PC-9 (cell line): ENCODE results near the gene MYH11. TPM values are rescaled to one million over a fixed set of nuclear protein-coding genes. Genes with fewer than 3 reads are reported as not detected.

Experiments
- BruUV-seq: library from RNA; stranded (reverse); fragments of 400-500 nt; replicated peaks from 2 replicates; lab custom pipeline; 2021; lab: Mats Ljungman, UMichigan
- CTCF ChIA-PET: fragments of 300-600 bp; sonication (Branson Sonifier 250); formaldehyde crosslinking; loops from one replicate; lab custom pipeline; 2022; ENCODE audit warnings: antibody characterized with exemption; lab: Charles Lee
- POLR2A ChIA-PET: fragments of 300-600 bp; sonication (Branson Sonifier 250); formaldehyde crosslinking; loops from one replicate; lab custom pipeline; 2022; ENCODE audit warnings: antibody characterized with exemption; ENCODE audit not compliant: unreplicated experiment; lab: Charles Lee
- DNase-seq, 2 experiments: peaks; one replicate each; pipeline versions ENCODE4 v3.0.0 to v3.0.0-alpha.2; 2015 to 2022; ENCODE audit warnings: mixed read lengths in 1 of 2
- H2AFZ ChIP-seq: fragments of 200-600 bp; sonication (generic); 2 replicates; pipeline ENCODE4 v1.8.1; 2017; ENCODE audit warnings: antibody characterized with exemption
- H3F3A ChIP-seq: fragments of 200-600 bp; sonication (generic); 2 replicates; pipeline ENCODE4 v1.8.1; 2017; ENCODE audit warnings: antibody characterized with exemption, mild to moderate bottlenecking, low read depth; ENCODE audit not compliant: insufficient read depth
- H3K27ac ChIP-seq: fragments of 200-600 bp; sonication (generic); 2 replicates; pipeline ENCODE4 v1.6.1; 2016; ENCODE audit warnings: mixed run types
- H3K27me3 ChIP-seq: fragments of 200-600 bp; sonication (generic); 2 replicates; pipeline ENCODE4 v1.6.1; 2016; ENCODE audit warnings: low read depth, mixed run types; ENCODE audit not compliant: insufficient read depth
- H3K36me3 ChIP-seq: fragments of 200-600 bp; sonication (generic); 2 replicates; pipeline ENCODE4 v1.6.1; 2016; ENCODE audit warnings: low read depth, mixed run types
- H3K4me1 ChIP-seq: fragments of 200-600 bp; sonication (generic); replicated peaks from 2 replicates; pipeline ENCODE4 v1.6.1; 2016; ENCODE audit warnings: mixed run types; ENCODE audit not compliant: insufficient read depth
- H3K4me2 ChIP-seq: fragments of 200-600 bp; sonication (generic); 2 replicates; pipeline ENCODE4 v1.6.1; 2017; ENCODE audit warnings: mixed run types
- H3K4me3 ChIP-seq: fragments of 200-600 bp; sonication (generic); 2 replicates; pipeline ENCODE4 v1.6.1; 2016; ENCODE audit warnings: mixed run types
- H3K79me2 ChIP-seq: fragments of 200-600 bp; sonication (generic); 2 replicates; pipeline ENCODE4 v1.6.1; 2017; ENCODE audit warnings: low read depth, mixed run types
- H3K9me2 ChIP-seq: fragments of 200-600 bp; sonication (generic); 2 replicates; pipeline ENCODE4 v1.8.1; 2017; ENCODE audit warnings: mild to moderate bottlenecking; ENCODE audit not compliant: insufficient read depth
- H3K9me3 ChIP-seq: fragments of 200-600 bp; sonication (generic); 2 replicates; pipeline ENCODE4 v1.8.1; 2016; ENCODE audit warnings: low read depth; ENCODE audit not compliant: insufficient read depth
- H4K20me1 ChIP-seq: fragments of 200-600 bp; sonication (generic); 2 replicates; pipeline ENCODE4 v1.8.1; 2017; ENCODE audit not compliant: insufficient read depth
- EZH2 ChIP-seq: fragments of 200-600 bp; sonication (generic); IDR thresholded peaks from 2 replicates; pipeline ENCODE4 v1.8.0; 2017; ENCODE audit warnings: antibody characterized with exemption, low read depth
- intact Hi-C: fragments of 100-400 bp; cut with micrococcal nuclease; formaldehyde crosslinking; loops from one replicate; pipeline ENCODE4 v1.10.0; 2022; ENCODE audit not compliant: unreplicated experiment
- total RNA-seq: library from RNA; stranded (reverse); gene quantifications from 2 replicates; pipeline ENCODE4 v1.2.3, GENCODE V29; 2021
- TF ChIP-seq, protein P1 (sequence below): fragments of 200-600 bp; sonication (generic); conservative IDR thresholded peaks from 2 replicates; pipeline ENCODE4 v1.6.1; 2017; ENCODE audit warnings: mixed run types, antibody characterized with exemption, mild to moderate bottlenecking, moderate library complexity

The MYH11 gene
- total RNA-seq, 1 experiment from 2014 or later: 0.11 TPM

- no peaks in the 10 kb centered on the region for H3K9me2 ChIP-seq
- DNase-seq: no peak
- CTCF ChIA-PET: interaction anchor here (0.6 kb wide), 2 partner anchors 11 to 236 kb away, joined by 3 read pairs; no protein-coding TSS in a partner anchor
- H3F3A ChIP-seq: peaks cover under 1% of the 10 kb centered on the region; the same call in 1 of the 2 replicates
- H3K4me2 ChIP-seq: no peak overlapping the region
- no peaks in the 10 kb centered on the region for H4K20me1 ChIP-seq
- TF ChIP-seq, protein P1, sequence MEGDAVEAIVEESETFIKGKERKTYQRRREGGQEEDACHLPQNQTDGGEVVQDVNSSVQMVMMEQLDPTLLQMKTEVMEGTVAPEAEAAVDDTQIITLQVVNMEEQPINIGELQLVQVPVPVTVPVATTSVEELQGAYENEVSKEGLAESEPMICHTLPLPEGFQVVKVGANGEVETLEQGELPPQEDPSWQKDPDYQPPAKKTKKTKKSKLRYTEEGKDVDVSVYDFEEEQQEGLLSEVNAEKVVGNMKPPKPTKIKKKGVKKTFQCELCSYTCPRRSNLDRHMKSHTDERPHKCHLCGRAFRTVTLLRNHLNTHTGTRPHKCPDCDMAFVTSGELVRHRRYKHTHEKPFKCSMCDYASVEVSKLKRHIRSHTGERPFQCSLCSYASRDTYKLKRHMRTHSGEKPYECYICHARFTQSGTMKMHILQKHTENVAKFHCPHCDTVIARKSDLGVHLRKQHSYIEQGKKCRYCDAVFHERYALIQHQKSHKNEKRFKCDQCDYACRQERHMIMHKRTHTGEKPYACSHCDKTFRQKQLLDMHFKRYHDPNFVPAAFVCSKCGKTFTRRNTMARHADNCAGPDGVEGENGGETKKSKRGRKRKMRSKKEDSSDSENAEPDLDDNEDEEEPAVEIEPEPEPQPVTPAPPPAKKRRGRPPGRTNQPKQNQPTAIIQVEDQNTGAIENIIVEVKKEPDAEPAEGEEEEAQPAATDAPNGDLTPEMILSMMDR: no peak
- TF ChIP-seq EZH2: no peak
- POLR2A ChIA-PET: interaction anchor here (0.6 kb wide), 1 partner anchor 428 kb away, joined by 12 read pairs; no protein-coding TSS in a partner anchor
- H3K27ac ChIP-seq: no peak overlapping the region
- peaks cover 14% of the 10 kb centered on the region for H3K27me3 ChIP-seq
- intact Hi-C loops: no loop called here
- no TSS peak for BruUV-seq
- no peak overlapping the region for H3K4me3 ChIP-seq
- H3K79me2 ChIP-seq: no peaks in the 10 kb centered on the region
- no peaks in the 10 kb centered on the region for H3K36me3 ChIP-seq
- H3K4me1 ChIP-seq: no peaks in the 10 kb centered on the region
- H2AFZ ChIP-seq: no peak overlapping the region
- no peaks in the 10 kb centered on the region for H3K9me3 ChIP-seq
Measured at GRCh38 chr16:15760129-15760528, 96.7 kb downstream of the MYH11 start.

- no peaks in the 10 kb centered on the region for H4K20me1 ChIP-seq
- no TSS peak for BruUV-seq
- H3K36me3 ChIP-seq: no peaks in the 10 kb centered on the region
- ChIA-PET POLR2A (no interaction called here), CTCF (interaction anchor here (0.7 to 0.8 kb wide), 2 partner anchors 99 to 408 kb away, joined by 3 to 5 read pairs; no protein-coding TSS in a partner anchor)
- no peaks in the 10 kb centered on the region for H3K9me3 ChIP-seq
- no peaks in the 10 kb centered on the region for H3K79me2 ChIP-seq
- DNase-seq: no peak
- peaks cover 13% of the 10 kb centered on the region for H3K27me3 ChIP-seq
- H3K27ac ChIP-seq: no peak overlapping the region
- intact Hi-C loops: no loop called here
- no peaks in the 10 kb centered on the region for H3K4me1 ChIP-seq
- H3K9me2 ChIP-seq: no peaks in the 10 kb centered on the region
- no peak overlapping the region for H3K4me2 ChIP-seq
- H2AFZ ChIP-seq: no peak overlapping the region
- peaks cover 4% of the 10 kb centered on the region; the same call in 1 of the 2 replicates for H3F3A ChIP-seq
- no peak overlapping the region for H3K4me3 ChIP-seq
- no peak for TF ChIP-seq EZH2
- TF ChIP-seq, protein P1: no peak
Measured at GRCh38 chr16:15759070-15759469, 97.8 kb downstream of the MYH11 start.

- no peak overlapping the region for H3K4me3 ChIP-seq
- intact Hi-C loops: no loop called here
- DNase-seq: no peak
- no peaks in the 10 kb centered on the region for H3K79me2 ChIP-seq
- H3K9me3 ChIP-seq: no peaks in the 10 kb centered on the region
- H3K9me2 ChIP-seq: no peaks in the 10 kb centered on the region
- BruUV-seq: no TSS peak
- TF ChIP-seq, protein P1: no peak
- no peak for TF ChIP-seq EZH2
- CTCF ChIA-PET: interaction anchor here (0.6 to 0.9 kb wide), 2 partner anchors 13 to 26 kb away, joined by 3 read pairs; no protein-coding TSS in a partner anchor
- no peaks in the 10 kb centered on the region for H3K36me3 ChIP-seq
- H4K20me1 ChIP-seq: no peaks in the 10 kb centered on the region
- peaks cover 4% of the 10 kb centered on the region; the same call in 1 of the 2 replicates for H3F3A ChIP-seq
- H3K27ac ChIP-seq: no peak overlapping the region
- no peak overlapping the region for H2AFZ ChIP-seq
- no peaks in the 10 kb centered on the region for H3K4me1 ChIP-seq
- H3K27me3 ChIP-seq: peaks cover 4% of the 10 kb centered on the region
- no peak overlapping the region for H3K4me2 ChIP-seq
- POLR2A ChIA-PET: no interaction called here
Measured at GRCh38 chr16:15757630-15758251, 99.1 kb downstream of the MYH11 start.
